Central memory CD4-positive, alpha-beta T cell (primary cell): Measurements from ENCODE around the gene PMF1.
"Not testable (repeated sequence)": the region's sequence is repeated elsewhere in the genome, so short reads cannot be mapped to it uniquely, and the experiment has no call there.

Experiments
- DNase-seq: peaks from one replicate; pipeline ENCODE4 v3.0.0; 2022

PMF1 gene

GRCh38 chr1:156196445-156196844 is 16.4 kb upstream of the PMF1 start:
- no peak for DNase-seq

GRCh38 chr1:156198831-156199349 is 13.9 kb upstream of the PMF1 start:
- no peak for DNase-seq

- no peak for DNase-seq
Observed at GRCh38 chr1:156200044-156200443, 12.8 kb upstream of the PMF1 start.

GRCh38 chr1:156203331-156203730 is 9.5 kb upstream of the PMF1 start:
- DNase-seq: no peak

- DNase-seq: no peak
Observed at GRCh38 chr1:156204686-156205085, 8.1 kb upstream of the PMF1 start.

- no peak for DNase-seq
Observed at GRCh38 chr1:156211243-156211642, 1.6 kb upstream of the PMF1 start.

GRCh38 chr1:156212130-156212529 is 677 bp upstream of the PMF1 start:
- no peak for DNase-seq

GRCh38 chr1:156213644-156213966 is 798 bp downstream of the PMF1 start:
- DNase-seq: no peak

- DNase-seq: no peak
Observed at GRCh38 chr1:156214024-156214748, 1.4 kb downstream of the PMF1 start.

- DNase-seq: not testable (repeated sequence)
Observed at GRCh38 chr1:156216361-156217086, 3.7 kb downstream of the PMF1 start.

GRCh38 chr1:156217871-156218270 is 5.1 kb downstream of the PMF1 start:
- peak; percentile 36 for DNase-seq

- DNase-seq: no peak
Observed at GRCh38 chr1:156220226-156220625, 7.4 kb downstream of the PMF1 start.

GRCh38 chr1:156221986-156222692 is 9.3 kb downstream of the PMF1 start:
- DNase-seq: no peak

GRCh38 chr1:156225677-156226014 is 12.8 kb downstream of the PMF1 start:
- DNase-seq: no peak

- DNase-seq: no peak
Observed at GRCh38 chr1:156226116-156226538, 13.3 kb downstream of the PMF1 start.

- DNase-seq: no peak
Observed at GRCh38 chr1:156226782-156227181, 14.0 kb downstream of the PMF1 start.

GRCh38 chr1:156228501-156228900 is 15.7 kb downstream of the PMF1 start:
- no peak for DNase-seq

GRCh38 chr1:156229809-156230472 is 17.1 kb downstream of the PMF1 start:
- no peak for DNase-seq

GRCh38 chr1:156230473-156230837 is 17.6 kb downstream of the PMF1 start:
- DNase-seq: no peak

- no peak for DNase-seq
Observed at GRCh38 chr1:156232201-156232894, 19.5 kb downstream of the PMF1 start.

- DNase-seq: no peak
Observed at GRCh38 chr1:156233426-156234127, 20.8 kb downstream of the PMF1 start.

- DNase-seq: no peak
Observed at GRCh38 chr1:156236164-156236563, 23.4 kb downstream of the PMF1 start.
